ENCODE results near the gene SLC9C2.

Gene SLC9C2

GRCh38 chr1:173560285-173560880 lies 42.5 kb downstream of the SLC9C2 start:
- Mint-ChIP-seq H3K4me3 (no peak overlapping the region), H3K36me3 (no peaks in the 10 kb centered on the region), H3K9me3 (peaks cover 4% of the 10 kb centered on the region), H3K4me1 (no peaks in the 10 kb centered on the region), H3K27me3 (no peaks in the 10 kb centered on the region), H3K27ac (no peak overlapping the region)
- no peak for ATAC-seq

GRCh38 chr1:173555651-173556305 lies 47.1 kb downstream of the SLC9C2 start:
- no peaks in the 10 kb centered on the region for H3K4me1 Mint-ChIP-seq
- no peaks in the 10 kb centered on the region for H3K27me3 Mint-ChIP-seq
- H3K27ac Mint-ChIP-seq = no peak overlapping the region
- H3K36me3 Mint-ChIP-seq = no peaks in the 10 kb centered on the region
- no peak overlapping the region for H3K4me3 Mint-ChIP-seq
- no peaks in the 10 kb centered on the region for H3K9me3 Mint-ChIP-seq
- no peak for ATAC-seq

- no peak overlapping the region for H3K4me3 Mint-ChIP-seq
- H3K27ac Mint-ChIP-seq = no peak overlapping the region
- no peaks in the 10 kb centered on the region for H3K9me3 Mint-ChIP-seq
- no peaks in the 10 kb centered on the region for H3K36me3 Mint-ChIP-seq
- ATAC-seq = no peak
- no peaks in the 10 kb centered on the region for H3K4me1 Mint-ChIP-seq
- no peaks in the 10 kb centered on the region for H3K27me3 Mint-ChIP-seq
These were observed 48.2 kb downstream of the SLC9C2 start for GRCh38 chr1:173554541-173555250.

GRCh38 chr1:173554089-173554488 lies 48.8 kb downstream of the SLC9C2 start:
- Mint-ChIP-seq H3K27me3 (no peaks in the 10 kb centered on the region), H3K4me1 (no peaks in the 10 kb centered on the region), H3K9me3 (no peaks in the 10 kb centered on the region), H3K27ac (no peak overlapping the region), H3K4me3 (no peak overlapping the region), H3K36me3 (no peaks in the 10 kb centered on the region)
- ATAC-seq = no peak

- no peaks in the 10 kb centered on the region for H3K9me3 Mint-ChIP-seq
- no peak overlapping the region for H3K4me3 Mint-ChIP-seq
- H3K27ac Mint-ChIP-seq = no peak overlapping the region
- ATAC-seq = no peak
- no peaks in the 10 kb centered on the region for H3K36me3 Mint-ChIP-seq
- no peaks in the 10 kb centered on the region for H3K4me1 Mint-ChIP-seq
- H3K27me3 Mint-ChIP-seq = no peaks in the 10 kb centered on the region
These were observed 49.6 kb downstream of the SLC9C2 start for GRCh38 chr1:173553312-173553711.

GRCh38 chr1:173551699-173552098 lies 51.2 kb downstream of the SLC9C2 start:
- no peak for ATAC-seq
- Mint-ChIP-seq H3K27ac (no peak overlapping the region), H3K36me3 (no peaks in the 10 kb centered on the region), H3K27me3 (no peaks in the 10 kb centered on the region), H3K4me1 (no peaks in the 10 kb centered on the region), H3K9me3 (no peaks in the 10 kb centered on the region), H3K4me3 (no peak overlapping the region)

GRCh38 chr1:173549813-173550212 lies 53.1 kb downstream of the SLC9C2 start:
- H3K4me1 Mint-ChIP-seq = no peaks in the 10 kb centered on the region
- ATAC-seq = no peak
- H3K27ac Mint-ChIP-seq = no peak overlapping the region
- no peak overlapping the region for H3K4me3 Mint-ChIP-seq
- H3K27me3 Mint-ChIP-seq = no peaks in the 10 kb centered on the region
- no peaks in the 10 kb centered on the region for H3K9me3 Mint-ChIP-seq
- no peaks in the 10 kb centered on the region for H3K36me3 Mint-ChIP-seq

GRCh38 chr1:173545688-173546087 lies 57.2 kb downstream of the SLC9C2 start:
- no peak overlapping the region for H3K27ac Mint-ChIP-seq
- H3K9me3 Mint-ChIP-seq = peaks cover 3% of the 10 kb centered on the region
- H3K4me3 Mint-ChIP-seq = no peak overlapping the region
- ATAC-seq = no peak
- H3K27me3 Mint-ChIP-seq = no peaks in the 10 kb centered on the region
- no peaks in the 10 kb centered on the region for H3K4me1 Mint-ChIP-seq
- no peaks in the 10 kb centered on the region for H3K36me3 Mint-ChIP-seq

GRCh38 chr1:173536223-173536622 lies 66.6 kb downstream of the SLC9C2 start:
- Mint-ChIP-seq H3K4me3 (no peak overlapping the region), H3K27ac (no peak overlapping the region), H3K36me3 (no peaks in the 10 kb centered on the region), H3K4me1 (no peaks in the 10 kb centered on the region), H3K9me3 (no peaks in the 10 kb centered on the region), H3K27me3 (no peaks in the 10 kb centered on the region)
- no peak for ATAC-seq

- no peak for ATAC-seq
- no peaks in the 10 kb centered on the region for H3K36me3 Mint-ChIP-seq
- H3K4me3 Mint-ChIP-seq = no peak overlapping the region
- no peak overlapping the region for H3K27ac Mint-ChIP-seq
- no peaks in the 10 kb centered on the region for H3K9me3 Mint-ChIP-seq
- H3K4me1 Mint-ChIP-seq = no peaks in the 10 kb centered on the region
- H3K27me3 Mint-ChIP-seq = no peaks in the 10 kb centered on the region
These were observed 70.6 kb downstream of the SLC9C2 start for GRCh38 chr1:173532237-173532636.

- Mint-ChIP-seq H3K36me3 (no peaks in the 10 kb centered on the region), H3K9me3 (no peaks in the 10 kb centered on the region), H3K27ac (no peak overlapping the region), H3K27me3 (no peaks in the 10 kb centered on the region), H3K4me1 (no peaks in the 10 kb centered on the region), H3K4me3 (no peak overlapping the region)
- ATAC-seq = no peak
These were observed 71.8 kb downstream of the SLC9C2 start for GRCh38 chr1:173530795-173531693.

- no peak overlapping the region for H3K27ac Mint-ChIP-seq
- H3K4me1 Mint-ChIP-seq = no peaks in the 10 kb centered on the region
- ATAC-seq = no peak
- no peaks in the 10 kb centered on the region for H3K27me3 Mint-ChIP-seq
- H3K4me3 Mint-ChIP-seq = no peak overlapping the region
- no peaks in the 10 kb centered on the region for H3K9me3 Mint-ChIP-seq
- H3K36me3 Mint-ChIP-seq = no peaks in the 10 kb centered on the region
These were observed 73.8 kb downstream of the SLC9C2 start for GRCh38 chr1:173529106-173529505.

GRCh38 chr1:173527151-173527826 lies 75.6 kb downstream of the SLC9C2 start:
- no peak for ATAC-seq
- no peaks in the 10 kb centered on the region for H3K27me3 Mint-ChIP-seq
- H3K9me3 Mint-ChIP-seq = no peaks in the 10 kb centered on the region
- no peaks in the 10 kb centered on the region for H3K36me3 Mint-ChIP-seq
- no peak overlapping the region for H3K4me3 Mint-ChIP-seq
- no peaks in the 10 kb centered on the region for H3K4me1 Mint-ChIP-seq
- H3K27ac Mint-ChIP-seq = no peak overlapping the region

GRCh38 chr1:173525926-173526325 lies 76.9 kb downstream of the SLC9C2 start:
- ATAC-seq = no peak
- Mint-ChIP-seq H3K9me3 (no peaks in the 10 kb centered on the region), H3K27ac (no peak overlapping the region), H3K4me1 (no peaks in the 10 kb centered on the region), H3K27me3 (no peaks in the 10 kb centered on the region), H3K36me3 (no peaks in the 10 kb centered on the region), H3K4me3 (no peak overlapping the region)

GRCh38 chr1:173523329-173523728 lies 79.5 kb downstream of the SLC9C2 start:
- H3K27ac Mint-ChIP-seq = no peak overlapping the region
- no peak overlapping the region for H3K4me3 Mint-ChIP-seq
- no peaks in the 10 kb centered on the region for H3K9me3 Mint-ChIP-seq
- H3K36me3 Mint-ChIP-seq = no peaks in the 10 kb centered on the region
- peaks cover 9% of the 10 kb centered on the region for H3K27me3 Mint-ChIP-seq
- H3K4me1 Mint-ChIP-seq = no peaks in the 10 kb centered on the region
- no peak for ATAC-seq

All from stimulated activated memory B cell treated with anti-CD40 and anti-IgM and Interleukin-4, amounts not matched to agents 10 μg/mL and 1 μg/mL and 100 μg/mL, for 72 hours (primary cell).